HepG2 (cell line): ENCODE measurements around the gene WSB2.

Source experiments
- ZFP37 ChIP-seq: sonication (generic); formaldehyde crosslinking; IDR thresholded peaks from 2 replicates; pipeline ENCODE4 v1.4.0; 2020; ENCODE audit warnings: missing genetic modification reagents, borderline replicate concordance
- ZNF652 ChIP-seq: IDR thresholded peaks from 2 replicates; pipeline ENCODE4 v1.6.1; 2016; ENCODE audit warnings: low read depth, borderline replicate concordance
- ZNF83 ChIP-seq: sonication (generic); formaldehyde crosslinking; IDR thresholded peaks from 2 replicates; pipeline ENCODE4 v1.4.0; 2020; ENCODE audit warnings: missing genetic modification reagents, mild to moderate bottlenecking, borderline replicate concordance
- TF ChIP-seq, protein P1 (sequence below): sonication (generic); formaldehyde crosslinking; IDR thresholded peaks from 2 replicates; pipeline ENCODE4 v1.9.0; 2022; ENCODE audit warnings: missing genetic modification reagents, mild to moderate bottlenecking, borderline replicate concordance

DNA sequence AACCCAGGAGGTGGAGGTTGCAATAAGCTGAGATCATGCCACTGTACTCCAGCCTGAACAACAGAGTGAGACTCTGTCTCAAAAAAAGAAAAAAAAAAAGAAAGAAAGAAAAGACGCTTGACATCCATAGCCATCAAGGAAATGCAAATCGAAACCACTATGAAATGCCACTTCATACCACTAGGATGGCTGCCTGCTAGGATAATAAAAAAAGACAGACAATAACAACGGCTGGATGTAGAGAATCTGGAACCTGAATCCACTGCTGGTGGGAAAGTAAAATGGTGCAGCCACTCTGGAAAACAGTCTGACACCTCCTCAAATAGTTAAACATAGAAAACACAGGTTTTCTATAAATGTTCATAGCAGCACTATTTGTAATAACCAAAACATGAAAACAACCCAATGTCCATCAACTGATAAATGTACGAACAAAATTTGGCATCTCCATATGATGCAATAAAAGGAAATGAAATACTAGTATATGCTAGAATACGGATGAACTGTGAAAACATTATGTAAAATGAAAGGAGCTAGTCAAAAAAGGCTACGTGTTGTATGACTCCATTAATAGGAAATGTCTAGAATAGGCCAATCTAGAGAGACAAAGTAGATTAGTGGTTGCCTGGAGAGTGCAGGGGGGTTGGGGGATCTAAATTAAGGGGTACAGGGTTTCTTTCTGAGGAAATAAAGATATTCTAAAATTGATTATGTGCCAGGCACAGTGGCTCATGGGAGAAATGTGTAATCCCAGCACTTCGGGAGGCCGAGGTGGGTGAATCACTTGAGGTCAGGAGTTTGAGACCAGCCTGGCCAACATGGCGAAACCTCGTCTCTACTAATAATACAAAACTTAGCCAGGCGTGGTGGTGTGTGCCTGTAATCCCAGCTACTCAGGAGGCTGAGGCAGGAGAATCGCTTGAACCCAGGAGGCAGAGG lies 9.7 kb downstream of the WSB2 start:
- TF ChIP-seq ZNF652 (CRISPR knock-in tag) (no peak), ZNF83 (no peak), ZFP37 (no peak)
- TF ChIP-seq, protein P1, sequence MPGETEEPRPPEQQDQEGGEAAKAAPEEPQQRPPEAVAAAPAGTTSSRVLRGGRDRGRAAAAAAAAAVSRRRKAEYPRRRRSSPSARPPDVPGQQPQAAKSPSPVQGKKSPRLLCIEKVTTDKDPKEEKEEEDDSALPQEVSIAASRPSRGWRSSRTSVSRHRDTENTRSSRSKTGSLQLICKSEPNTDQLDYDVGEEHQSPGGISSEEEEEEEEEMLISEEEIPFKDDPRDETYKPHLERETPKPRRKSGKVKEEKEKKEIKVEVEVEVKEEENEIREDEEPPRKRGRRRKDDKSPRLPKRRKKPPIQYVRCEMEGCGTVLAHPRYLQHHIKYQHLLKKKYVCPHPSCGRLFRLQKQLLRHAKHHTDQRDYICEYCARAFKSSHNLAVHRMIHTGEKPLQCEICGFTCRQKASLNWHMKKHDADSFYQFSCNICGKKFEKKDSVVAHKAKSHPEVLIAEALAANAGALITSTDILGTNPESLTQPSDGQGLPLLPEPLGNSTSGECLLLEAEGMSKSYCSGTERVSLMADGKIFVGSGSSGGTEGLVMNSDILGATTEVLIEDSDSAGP (CRISPR knock-in tag), result no peak
